GM19468 (cell line): Measurements from ENCODE around the gene EGR1.

ENCODE experiments used
- ATAC-seq: cut with Tn5 transposase; IDR thresholded peaks from one replicate; pipeline ENCODE4 v1.9.1; 2021; ENCODE audit warnings: mild to moderate bottlenecking, moderate library complexity, moderate number of reproducible peaks; ENCODE audit not compliant: unreplicated experiment; ENCODE audit errors: extremely low read depth

Gene EGR1

GRCh38 chr5:138450971-138451370 lies 14.3 kb upstream of the EGR1 start:
- ATAC-seq = no peak

GRCh38 chr5:138452720-138453119 lies 12.6 kb upstream of the EGR1 start:
- no peak for ATAC-seq

GRCh38 chr5:138453590-138453989 lies 11.7 kb upstream of the EGR1 start:
- ATAC-seq = no peak

GRCh38 chr5:138454121-138454520 lies 11.2 kb upstream of the EGR1 start:
- no peak for ATAC-seq

GRCh38 chr5:138455232-138455930 lies 9.9 kb upstream of the EGR1 start:
- no peak for ATAC-seq

- ATAC-seq = no peak
Measured at GRCh38 chr5:138457531-138458275, 7.6 kb upstream of the EGR1 start.

GRCh38 chr5:138458384-138458783 lies 6.9 kb upstream of the EGR1 start:
- ATAC-seq = no peak

- no peak for ATAC-seq
Measured at GRCh38 chr5:138458856-138459255, 6.4 kb upstream of the EGR1 start.

GRCh38 chr5:138459311-138459933 lies 5.9 kb upstream of the EGR1 start:
- no peak for ATAC-seq

- no peak for ATAC-seq
Measured at GRCh38 chr5:138460032-138460693, 5.1 kb upstream of the EGR1 start.

GRCh38 chr5:138461343-138462125 lies 3.7 kb upstream of the EGR1 start:
- ATAC-seq = no peak

GRCh38 chr5:138463419-138464007 lies 1.8 kb upstream of the EGR1 start:
- no peak for ATAC-seq

- ATAC-seq = peak; percentile 48
Measured at GRCh38 chr5:138464008-138464387, 1.3 kb upstream of the EGR1 start.

- ATAC-seq = peak; percentile 34
Measured at GRCh38 chr5:138464388-138465260, 655 bp upstream of the EGR1 start.

GRCh38 chr5:138466125-138466899 lies 1.0 kb downstream of the EGR1 start:
- ATAC-seq = no peak

- no peak for ATAC-seq
Measured at GRCh38 chr5:138466900-138467710, 1.8 kb downstream of the EGR1 start.

GRCh38 chr5:138467711-138468132 lies 2.4 kb downstream of the EGR1 start:
- no peak for ATAC-seq
